ENCODE results near the gene LRRC28.

LRRC28 gene

GRCh38 chr15:99248000-99248715, 3.1 kb upstream of the LRRC28 start:
- in situ Hi-C loops (cut with MboI; ENCODE audit: low sequenced_read_pairs): no loop called here

- in situ Hi-C loops (cut with MboI; ENCODE audit: low sequenced_read_pairs): no loop called here
Observed at GRCh38 chr15:99249270-99249841, 1.9 kb upstream of the LRRC28 start, which contains the start of gene TTC23. TSS of gene TTC23 (minus strand) at chr15:99249581. CDS start at chr15:99228712, 20,869 bp downstream.

GRCh38 chr15:99250001-99250400, 1.3 kb upstream of the LRRC28 start:
- in situ Hi-C loops (cut with MboI; ENCODE audit: low sequenced_read_pairs): no loop called here

GRCh38 chr15:99250494-99250856, 806 bp upstream of the LRRC28 start:
- in situ Hi-C loops (cut with MboI; ENCODE audit: low sequenced_read_pairs): no loop called here

GRCh38 chr15:99252326-99252725, 1.0 kb downstream of the LRRC28 start:
- in situ Hi-C loops (cut with MboI; ENCODE audit: low sequenced_read_pairs): no loop called here

- in situ Hi-C loops (cut with MboI; ENCODE audit: low sequenced_read_pairs): no loop called here
Observed at GRCh38 chr15:99253381-99254090, 2.3 kb downstream of the LRRC28 start.

GRCh38 chr15:99257107-99257750, 5.9 kb downstream of the LRRC28 start:
- in situ Hi-C loops (cut with MboI; ENCODE audit: low sequenced_read_pairs): no loop called here

- in situ Hi-C loops (cut with MboI; ENCODE audit: low sequenced_read_pairs): no loop called here
Observed at GRCh38 chr15:99264125-99264524, 12.8 kb downstream of the LRRC28 start.

GRCh38 chr15:99265541-99266070, 14.3 kb downstream of the LRRC28 start:
- in situ Hi-C loops (cut with MboI; ENCODE audit: low sequenced_read_pairs): no loop called here

- in situ Hi-C loops (cut with MboI; ENCODE audit: low sequenced_read_pairs): no loop called here
Observed at GRCh38 chr15:99267957-99268356, 16.7 kb downstream of the LRRC28 start.

GRCh38 chr15:99268431-99268830, 17.1 kb downstream of the LRRC28 start:
- in situ Hi-C loops (cut with MboI; ENCODE audit: low sequenced_read_pairs): no loop called here

GRCh38 chr15:99273801-99274200, 22.5 kb downstream of the LRRC28 start:
- in situ Hi-C loops (cut with MboI; ENCODE audit: low sequenced_read_pairs): no loop called here

GRCh38 chr15:99275061-99275460, 23.8 kb downstream of the LRRC28 start:
- in situ Hi-C loops (cut with MboI; ENCODE audit: low sequenced_read_pairs): loop anchor here (25.0 kb wide), 1 partner anchor 287 kb away; the partner anchor contains the start of gene MEF2A

GRCh38 chr15:99275525-99276128, 24.3 kb downstream of the LRRC28 start:
- in situ Hi-C loops (cut with MboI; ENCODE audit: low sequenced_read_pairs): loop anchor here (25.0 kb wide), 1 partner anchor 287 kb away; the partner anchor contains the start of gene MEF2A

GRCh38 chr15:99279290-99279689, 28.0 kb downstream of the LRRC28 start:
- in situ Hi-C loops (cut with MboI; ENCODE audit: low sequenced_read_pairs): loop anchor here (25.0 kb wide), 1 partner anchor 283 kb away; the partner anchor contains the start of gene MEF2A

- in situ Hi-C loops (cut with MboI; ENCODE audit: low sequenced_read_pairs): loop anchor here (25.0 kb wide), 1 partner anchor 282 kb away; the partner anchor contains the start of gene MEF2A
Observed at GRCh38 chr15:99279827-99280226, 28.5 kb downstream of the LRRC28 start.

GRCh38 chr15:99282121-99282520, 30.8 kb downstream of the LRRC28 start:
- in situ Hi-C loops (cut with MboI; ENCODE audit: low sequenced_read_pairs): loop anchor here (25.0 kb wide), 1 partner anchor 280 kb away; the partner anchor contains the start of gene MEF2A

- in situ Hi-C loops (cut with MboI; ENCODE audit: low sequenced_read_pairs): loop anchor here (25.0 kb wide), 1 partner anchor 280 kb away; the partner anchor contains the start of gene MEF2A
Observed at GRCh38 chr15:99282586-99282985, 31.3 kb downstream of the LRRC28 start.

- in situ Hi-C loops (cut with MboI; ENCODE audit: low sequenced_read_pairs): loop anchor here (25.0 kb wide), 1 partner anchor 279 kb away; the partner anchor contains the start of gene MEF2A
Observed at GRCh38 chr15:99283717-99284116, 32.4 kb downstream of the LRRC28 start.

GRCh38 chr15:99291643-99292042, 40.4 kb downstream of the LRRC28 start:
- in situ Hi-C loops (cut with MboI; ENCODE audit: low sequenced_read_pairs): loop anchor here (25.0 kb wide), 1 partner anchor 271 kb away; the partner anchor contains the start of gene MEF2A
